DMS153 (cell line): ENCODE measurements around the gene AGBL1.
"Not testable (repeated sequence)": the region's sequence is repeated elsewhere in the genome, so short reads cannot be mapped to it uniquely, and the experiment has no call there.

ENCODE experiments used
- DNase-seq: peaks from one replicate; lab custom pipeline; 2025; lab: John Stamatoyannopoulos, UW

AGBL1 gene

DNA sequence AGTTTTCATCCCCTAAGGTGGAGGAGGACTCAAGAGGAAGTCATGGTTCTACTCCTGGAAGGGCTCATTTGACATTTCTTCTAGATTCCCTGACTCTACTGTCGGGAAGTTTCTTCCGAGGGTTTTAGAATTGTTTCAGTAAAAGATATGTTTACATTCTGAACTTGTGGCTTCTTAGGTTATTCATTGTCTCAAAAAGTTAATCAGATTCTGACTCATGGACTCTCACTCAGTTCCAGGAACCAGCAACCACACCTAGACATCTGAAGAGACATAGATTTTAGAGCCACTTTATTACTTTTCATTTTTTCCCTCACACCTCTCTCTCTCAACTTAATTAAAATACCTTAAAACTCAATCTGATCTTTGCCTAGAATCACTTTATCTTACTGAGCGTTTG lies 862.6 kb downstream of the AGBL1 start:
- DNase-seq, result no peak

- no peak for DNase-seq
Measured at GRCh38 chr15:86948719-86949118, 869.0 kb downstream of the AGBL1 start.

DNA sequence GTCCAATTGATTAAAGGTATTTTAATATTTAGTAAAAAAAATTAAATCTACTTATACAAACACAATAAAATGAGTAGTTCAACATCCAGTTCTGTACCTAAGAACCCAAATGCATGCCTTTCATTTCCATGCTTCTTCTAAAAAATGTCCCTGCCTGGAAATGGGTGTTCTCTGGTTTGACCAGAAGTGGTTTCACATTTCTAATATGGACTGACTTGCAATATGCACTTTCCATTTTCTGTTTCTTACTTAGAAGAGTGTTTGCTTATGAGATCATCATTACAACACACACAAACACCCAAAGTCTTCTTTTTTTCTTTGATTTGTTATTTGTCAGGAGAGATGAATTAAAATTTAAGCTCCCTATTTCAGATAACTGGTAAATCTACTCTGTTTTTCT lies 879.6 kb downstream of the AGBL1 start:
- no peak for DNase-seq

- no peak for DNase-seq
Measured at GRCh38 chr15:86961669-86962068, 882.0 kb downstream of the AGBL1 start.

GRCh38 chr15:86964271-86964670 lies 884.6 kb downstream of the AGBL1 start:
- no peak for DNase-seq

DNA sequence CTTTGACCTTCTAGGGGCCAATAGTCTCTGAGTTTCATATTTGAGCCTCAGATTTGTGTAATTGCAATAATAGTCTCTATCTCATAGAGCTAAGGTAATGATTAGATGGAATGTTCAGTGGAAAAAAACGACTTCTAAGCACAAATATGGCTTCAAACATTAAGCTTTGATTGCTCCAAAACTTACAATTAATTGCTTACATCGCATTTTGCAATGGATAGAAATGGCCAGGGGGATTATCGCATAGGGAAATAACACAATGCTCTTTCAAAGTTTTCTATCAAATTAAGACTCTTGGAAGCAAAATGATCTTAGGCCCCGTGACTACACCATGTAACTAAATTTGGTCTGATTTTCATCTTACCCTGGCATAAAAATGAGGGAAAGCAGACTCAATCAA lies 888.6 kb downstream of the AGBL1 start:
- DNase-seq, result no peak

DNA sequence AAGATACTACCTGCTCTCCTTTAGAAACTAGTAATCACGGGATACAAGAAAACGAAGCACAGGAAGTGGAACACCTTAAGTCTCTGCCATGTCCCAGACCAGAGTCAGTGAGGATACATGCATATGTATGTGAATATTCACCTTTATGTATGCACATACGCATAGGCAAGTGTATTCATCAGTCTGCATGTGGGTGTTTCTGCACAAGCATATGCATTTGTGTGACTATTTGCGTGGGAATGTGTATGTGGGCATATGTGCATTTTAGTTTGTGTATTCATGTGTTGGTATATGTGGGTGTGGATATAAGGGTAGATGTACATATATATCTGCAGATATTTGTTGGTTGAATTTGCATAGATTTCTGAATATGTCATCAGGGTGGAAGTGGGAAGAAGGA lies 889.7 kb downstream of the AGBL1 start:
- DNase-seq, result no peak

DNA sequence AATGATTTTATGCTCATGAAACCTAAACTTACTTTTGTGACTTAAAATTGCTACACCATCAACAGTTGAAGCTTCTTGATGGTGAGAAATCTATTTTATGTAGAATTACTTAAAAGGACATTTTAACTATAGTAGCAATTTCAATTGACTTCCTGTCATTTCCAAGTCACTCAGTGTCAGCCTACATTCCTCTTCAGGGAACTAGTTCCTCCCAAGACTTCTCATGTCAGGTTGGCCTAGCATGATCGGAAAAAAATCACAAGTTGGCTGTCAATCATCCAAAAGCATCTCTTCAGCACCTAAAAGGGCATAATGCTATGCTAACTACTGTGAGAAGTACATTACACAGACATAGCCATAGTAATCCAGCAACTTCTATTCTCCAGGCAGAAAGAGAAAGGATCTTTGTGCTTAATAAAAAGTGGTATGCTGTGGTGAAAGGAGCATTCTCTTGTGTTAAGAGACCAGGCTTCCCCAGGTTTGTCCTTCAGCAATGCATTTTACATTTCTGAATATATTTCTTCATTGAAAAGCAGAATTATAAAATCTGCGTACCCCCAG lies 893.7 kb downstream of the AGBL1 start:
- no peak for DNase-seq

- DNase-seq, result no peak
Measured at GRCh38 chr15:86988033-86988432, 908.4 kb downstream of the AGBL1 start.

DNA sequence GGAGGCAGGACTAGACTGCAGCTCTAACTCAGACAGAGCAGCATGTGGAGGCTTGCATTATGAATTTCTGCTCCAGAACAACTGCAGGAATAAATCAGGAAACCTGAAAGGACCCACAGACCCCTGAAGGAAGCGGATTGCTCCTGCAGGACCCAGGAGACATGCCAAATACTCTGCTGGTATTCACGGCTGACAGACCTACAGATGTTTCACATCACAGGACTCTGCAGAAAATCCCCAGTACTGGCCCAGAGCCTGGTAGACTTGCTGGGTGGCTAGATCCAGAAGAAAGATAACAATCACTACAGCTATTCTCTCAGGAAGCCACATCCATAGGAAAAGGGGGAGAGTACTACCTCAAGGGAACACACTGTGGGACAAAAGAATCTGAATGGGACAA lies 942.1 kb downstream of the AGBL1 start:
- no peak for DNase-seq

DNA sequence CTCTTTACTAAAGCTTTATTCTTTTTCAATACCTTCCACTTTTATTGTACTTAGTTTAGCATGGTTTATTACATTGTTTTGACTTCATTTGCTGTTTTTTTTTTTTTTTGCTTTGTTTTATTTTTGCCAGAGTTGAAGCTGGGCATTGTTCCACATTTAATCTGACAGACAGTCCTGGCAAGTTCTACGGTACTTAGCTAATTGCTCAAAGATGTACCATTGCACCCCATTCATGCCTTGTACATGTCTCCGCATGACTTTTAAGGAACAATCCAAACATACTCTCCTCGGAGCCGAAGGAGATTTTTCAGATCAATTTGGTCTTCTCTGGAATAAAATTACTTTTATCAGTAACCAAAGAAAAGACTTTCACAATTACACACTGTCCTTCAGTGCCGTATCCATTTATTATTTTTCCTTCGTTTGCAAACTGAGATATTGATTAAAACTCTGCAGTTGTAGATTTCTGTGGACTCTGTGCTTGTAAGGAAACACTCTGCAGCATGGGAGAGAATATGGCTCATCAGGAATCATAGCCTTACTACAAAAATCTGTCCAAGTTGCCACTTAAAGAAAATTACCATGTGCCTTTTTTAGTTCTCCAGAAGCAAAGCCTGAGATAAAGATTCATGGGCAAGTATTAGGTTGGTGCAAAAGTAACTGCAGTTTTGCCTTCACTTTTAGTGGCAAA lies 952.0 kb downstream of the AGBL1 start:
- no peak for DNase-seq

DNA sequence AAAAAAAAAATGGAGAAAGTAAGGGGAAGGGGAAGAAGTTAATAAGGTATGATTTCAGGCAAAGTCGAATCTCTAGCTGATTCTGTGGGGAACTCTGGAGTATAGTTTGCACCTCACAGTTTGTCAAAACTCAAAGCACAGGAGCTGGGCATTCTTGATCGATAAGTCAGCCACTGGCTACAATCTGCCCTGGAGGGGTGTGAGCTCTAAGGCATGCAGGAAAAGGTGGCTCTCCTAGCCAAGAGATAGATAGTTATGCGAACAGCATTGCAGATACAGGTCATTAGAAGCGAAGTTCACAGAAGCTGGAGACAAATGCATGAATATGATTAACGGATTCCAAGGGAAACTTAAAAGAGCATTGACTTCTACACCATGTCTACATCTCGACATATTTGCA lies 952.6 kb downstream of the AGBL1 start:
- DNase-seq, result no peak

DNA sequence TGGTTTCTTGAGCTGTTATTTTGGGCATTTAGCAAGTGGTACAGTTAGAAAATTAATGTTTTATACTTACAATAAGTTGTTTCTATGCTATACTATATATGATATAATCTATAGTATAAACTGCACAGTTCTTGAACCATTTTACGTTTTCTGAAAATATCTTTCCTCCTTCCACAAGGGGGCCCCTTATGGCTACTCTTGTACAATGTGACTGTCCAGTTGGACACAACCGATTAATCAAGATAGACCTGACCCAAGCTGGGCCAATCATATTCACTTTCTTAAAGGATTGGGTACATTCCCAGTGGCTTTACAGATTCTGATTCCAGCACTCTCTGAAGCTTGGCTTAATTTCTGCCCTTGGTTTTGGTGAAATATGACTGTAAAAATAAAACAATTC lies 953.4 kb downstream of the AGBL1 start:
- DNase-seq, result no peak

GRCh38 chr15:87034886-87035285 lies 955.2 kb downstream of the AGBL1 start:
- no peak for DNase-seq

DNA sequence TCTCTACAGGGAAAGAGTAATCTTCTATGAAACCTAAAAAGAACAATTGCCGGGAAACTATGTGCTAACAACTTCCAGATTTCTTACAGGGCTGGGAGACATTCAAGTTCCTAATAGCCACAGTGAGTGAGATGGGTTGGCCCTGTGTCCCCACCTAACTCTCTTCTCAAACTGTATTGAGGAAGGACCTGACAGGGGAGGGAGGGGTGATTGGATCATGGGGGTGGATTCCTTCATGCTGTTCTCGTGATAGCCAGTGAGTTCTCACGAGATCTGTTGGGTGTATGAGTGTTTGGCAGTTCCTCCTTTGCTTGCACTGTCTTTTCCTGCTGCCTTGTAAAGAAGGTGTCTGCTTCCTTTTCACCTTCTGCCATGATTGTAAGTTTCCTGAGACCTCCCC lies 958.7 kb downstream of the AGBL1 start:
- no peak for DNase-seq

DNA sequence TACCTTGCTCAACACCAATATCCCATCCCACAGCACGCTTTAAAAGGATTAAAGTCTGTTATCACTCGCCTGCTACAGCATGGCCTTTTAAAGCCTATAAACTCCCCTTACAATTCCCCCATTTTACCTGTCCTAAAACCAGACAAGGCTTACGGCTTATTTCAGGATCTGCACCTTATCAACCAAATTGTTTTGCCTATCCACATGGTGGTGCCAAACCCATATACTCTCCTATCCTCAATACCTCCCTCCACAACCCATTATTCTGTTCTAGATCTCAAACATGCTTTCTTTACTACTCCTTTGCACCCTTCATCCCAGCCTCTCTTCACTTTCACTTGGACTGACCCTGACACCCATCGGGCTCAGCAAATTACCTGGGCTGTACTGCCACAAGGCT lies 962.9 kb downstream of the AGBL1 start:
- DNase-seq, result not testable (repeated sequence)

GRCh38 chr15:87045746-87046145 lies 966.1 kb downstream of the AGBL1 start:
- DNase-seq, result no peak

DNA sequence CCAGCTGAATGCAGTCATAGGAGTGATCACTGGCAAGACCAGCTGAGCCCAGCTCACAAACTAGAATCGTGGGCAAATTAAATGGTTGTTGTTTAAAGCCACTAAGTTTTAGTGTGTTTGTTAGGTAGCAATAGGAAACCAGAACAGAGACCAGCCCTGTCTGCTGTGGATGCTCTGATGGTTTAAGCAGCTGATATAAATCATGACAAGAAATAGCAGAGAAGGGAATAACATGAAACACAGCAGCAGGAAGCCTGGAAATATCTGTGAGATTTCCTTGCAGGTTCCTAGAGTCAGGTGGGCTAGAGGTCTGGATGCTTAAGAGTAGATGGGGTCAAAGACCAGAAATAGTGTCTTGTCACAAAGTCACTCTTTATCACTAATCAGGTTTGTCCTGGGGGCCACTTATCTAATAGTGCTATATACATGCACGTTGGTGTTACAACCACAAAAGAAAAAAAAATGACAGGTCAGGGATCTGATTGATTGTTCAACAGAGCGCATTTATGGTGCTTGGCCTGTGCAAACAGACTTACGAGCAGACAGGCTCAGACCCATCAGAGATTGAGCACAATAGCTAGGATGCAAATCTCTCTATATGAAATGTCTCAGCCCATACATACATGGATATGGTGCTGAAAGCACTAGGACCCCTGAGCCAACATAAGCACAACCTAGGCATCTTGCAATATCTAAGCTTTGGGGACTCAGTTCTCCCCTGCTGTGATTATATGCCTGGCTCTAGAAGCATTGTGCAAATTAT lies 967.7 kb downstream of the AGBL1 start:
- peak; percentile 14 for DNase-seq
